Fibroblast of the aortic adventitia (primary cell): ENCODE data around the gene STK24. TPM values are rescaled to one million over a fixed set of nuclear protein-coding genes. Genes with fewer than 3 reads are reported as not detected.
A peak's percentile ranks its signal among the peaks of the same experiment; 100 is the strongest.

Experiments used
- DNase-seq: peaks from one replicate; pipeline ENCODE4 v3.0.0-alpha.2; 2010; ENCODE audit warnings: low read depth
- H3K4me3 ChIP-seq: 2 replicates; pipeline ENCODE4 v1.5.1; 2011; ENCODE audit warnings: low read depth, mild to moderate bottlenecking, control low read depth, low read length, moderate library complexity
- CTCF ChIP-seq: IDR thresholded peaks from 2 replicates; pipeline ENCODE4 v1.5.1; 2011; ENCODE audit warnings: mild to moderate bottlenecking, low read length, control low read depth, inconsistent platforms; ENCODE audit not compliant: insufficient read depth
- total RNA-seq: library from RNA; depleted of rRNA; stranded (reverse); fragments of >200 nt; gene quantifications from 2 replicates; pipeline ENCODE4 v1.2.3, GENCODE V29; 2012; ENCODE audit warnings: low replicate concordance

STK24 gene
- total RNA-seq, 1 donor: 64.0 TPM

GRCh38 chr13:98482476-98483444 is 94.1 kb downstream of the STK24 start:
- peak; percentile 6 for TF ChIP-seq CTCF
- no peak for DNase-seq
- H3K4me3 ChIP-seq: no peak overlapping the region

- no peak for TF ChIP-seq CTCF
- H3K4me3 ChIP-seq: no peak overlapping the region
- DNase-seq: no peak
These were observed 95.7 kb downstream of the STK24 start for GRCh38 chr13:98480915-98481877.

GRCh38 chr13:98479496-98480003 is 97.4 kb downstream of the STK24 start:
- H3K4me3 ChIP-seq: no peak overlapping the region
- TF ChIP-seq CTCF: no peak
- no peak for DNase-seq

GRCh38 chr13:98478189-98479129 is 98.4 kb downstream of the STK24 start:
- no peak overlapping the region for H3K4me3 ChIP-seq
- TF ChIP-seq CTCF: no peak
- DNase-seq: no peak

- no peak overlapping the region for H3K4me3 ChIP-seq
- peak; percentile 76 for DNase-seq
- TF ChIP-seq CTCF: no peak
These were observed 100.4 kb downstream of the STK24 start for GRCh38 chr13:98476538-98476966.
